ENCODE data around the gene OSTN. TPM values are rescaled to one million over a fixed set of nuclear protein-coding genes. Genes with fewer than 3 reads are reported as not detected.

The OSTN gene
- total and polyA plus RNA-seq, 11 donors, result 0.27 to 3.7 (median 0.51) TPM; not detected in 7

DNA sequence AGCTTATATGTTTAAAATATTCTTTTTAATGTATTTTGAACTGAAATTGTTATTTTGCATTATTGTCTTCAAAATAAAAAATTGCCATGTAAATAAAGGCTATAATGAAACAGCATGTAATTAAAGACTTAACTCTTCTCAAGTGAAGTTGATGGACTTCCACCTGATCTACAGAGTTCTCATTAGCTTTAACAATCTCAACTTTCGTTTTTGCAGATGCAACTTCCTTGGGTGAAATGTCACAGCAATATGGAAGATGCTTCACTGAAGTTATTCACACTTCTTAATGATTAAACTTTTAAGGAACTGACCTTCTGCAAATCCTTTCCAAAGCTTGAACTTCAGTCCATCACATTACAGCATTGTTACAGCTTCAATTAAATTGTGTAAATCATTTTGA, 63.6 kb downstream of the OSTN start:
- intact Hi-C loops (cut with DNase I), result loop anchor here in 1 of 10 donors (10.0 kb wide), 1 partner anchor 122 kb away; no protein-coding TSS in a partner anchor
- Histone ChIP-seq H3K27me3 (no peaks in the 10 kb centered on the region), H3K27ac (no peak overlapping the region), H3K4me3 (peak overlapping the region in 1 of 12 donors; percentile 45), H3K4me1 (peaks cover 0 to 32% (median 0%) of the 10 kb centered on the region in 12 donors), H3K9me3 (no peaks in the 10 kb centered on the region), H3K36me3 (no peaks in the 10 kb centered on the region)
- 67 to 91% (median 83%) methylated on average over 1 of the region's 1 CpG for WGBS, 4 donors
- DNase-seq, result no peak
- ATAC-seq, result no peak
- TF ChIP-seq POLR2A (IDR thresholded peaks at IDR 0.05) (no peak), CTCF (IDR thresholded peaks at IDR 0.05) (no peak)

GRCh38 chr3:191263365-191263764, 64.3 kb downstream of the OSTN start:
- no peaks in the 10 kb centered on the region for H3K9me3 ChIP-seq
- ATAC-seq (peak in 2 of 4 donors; percentile 46 to 58), DNase-seq (no peak)
- no peak for TF ChIP-seq POLR2A (IDR thresholded peaks at IDR 0.05)
- TF ChIP-seq CTCF (IDR thresholded peaks at IDR 0.05), result no peak
- H3K4me3 ChIP-seq, result peak overlapping the region in 4 of 12 donors; percentile 2 to 45 (median 22)
- H3K36me3 ChIP-seq, result no peaks in the 10 kb centered on the region
- H3K4me1 ChIP-seq, result peaks cover 0 to 32% (median 0%) of the 10 kb centered on the region in 12 donors
- H3K27me3 ChIP-seq, result no peaks in the 10 kb centered on the region
- intact Hi-C loops (cut with DNase I), result loop anchor here in 1 of 10 donors (10.0 kb wide), 1 partner anchor 121 kb away; no protein-coding TSS in a partner anchor
- peak overlapping the region in 4 of 12 donors; percentile 15 to 57 (median 30) for H3K27ac ChIP-seq

- WGBS, 4 donors, result 53 to 69% (median 57%) methylated on average over 3 of the region's 3 CpGs
- ATAC-seq, result no peak
- H3K27me3 ChIP-seq, result no peaks in the 10 kb centered on the region
These were observed 64.8 kb downstream of the OSTN start for GRCh38 chr3:191263850-191264249.

DNA sequence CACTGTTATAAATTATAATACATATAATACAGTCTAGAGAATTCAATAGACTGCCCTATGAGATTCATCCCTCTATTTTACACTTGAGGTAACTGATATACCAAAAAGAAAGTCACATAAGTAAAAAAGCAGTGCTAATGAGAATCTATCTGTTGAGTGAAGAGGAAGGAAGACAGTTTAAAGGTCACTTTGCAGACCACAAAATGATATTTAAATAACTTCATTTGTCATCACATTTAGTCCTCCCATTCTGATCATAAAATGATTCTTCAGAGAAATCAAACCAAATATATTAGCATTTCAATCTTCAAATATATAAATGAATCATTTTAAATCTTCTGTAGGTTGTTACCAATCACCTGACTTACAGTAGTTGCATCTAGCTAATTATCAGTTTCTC, 69.7 kb downstream of the OSTN start:
- ATAC-seq (no peak), DNase-seq (no peak)
- Histone ChIP-seq H3K36me3 (no peaks in the 10 kb centered on the region), H3K4me3 (no peak overlapping the region), H3K27ac (no peak overlapping the region), H3K4me1 (peaks cover 0 to 9% (median 0%) of the 10 kb centered on the region in 12 donors), H3K9me3 (no peaks in the 10 kb centered on the region), H3K27me3 (no peaks in the 10 kb centered on the region)
- intact Hi-C loops (cut with DNase I), result loop anchor here in 1 of 10 donors (10.0 kb wide), 1 partner anchor 116 kb away; no protein-coding TSS in a partner anchor
- TF ChIP-seq POLR2A (IDR thresholded peaks at IDR 0.05) (no peak), CTCF (IDR thresholded peaks at IDR 0.05) (no peak)

More at GRCh38 chr3:191263850-191264249, 64.8 kb downstream of the OSTN start:
- TF ChIP-seq POLR2A (IDR thresholded peaks at IDR 0.05) (no peak), CTCF (IDR thresholded peaks at IDR 0.05) (no peak)
- H3K36me3 ChIP-seq, result no peaks in the 10 kb centered on the region
- intact Hi-C loops (cut with DNase I), result loop anchor here in 1 of 10 donors (10.0 kb wide), 1 partner anchor 121 kb away; no protein-coding TSS in a partner anchor
- no peaks in the 10 kb centered on the region for H3K9me3 ChIP-seq
- peaks cover 0 to 29% (median 0%) of the 10 kb centered on the region in 12 donors for H3K4me1 ChIP-seq
- DNase-seq, result no peak
- H3K27ac ChIP-seq, result peak overlapping the region in 2 of 12 donors; percentile 28 to 57
- peak overlapping the region in 3 of 12 donors; percentile 18 to 45 (median 27) for H3K4me3 ChIP-seq
